PC-3 (cell line): ENCODE measurements around the gene MRPL51. TPM values are rescaled to one million over a fixed set of nuclear protein-coding genes. Genes with fewer than 3 reads are reported as not detected.
"Not testable (repeated sequence)": the region's sequence is repeated elsewhere in the genome, so short reads cannot be mapped to it uniquely, and the experiment has no call there.

Experiments
- ATAC-seq: fragments of 200-7000 bp; cut with Tn5 transposase; 2 replicates; pipeline ENCODE4 v1.9.1; 2020; ENCODE audit warnings: mild to moderate bottlenecking, moderate library complexity
- BruUV-seq: library from RNA; stranded (reverse); fragments of 400-500 nt; replicated peaks from 2 replicates; lab custom pipeline; 2021; lab: Mats Ljungman, UMichigan
- CTCF ChIA-PET: fragments of 300-600 bp; sonication (Branson Sonifier 250); formaldehyde crosslinking; loops from one replicate; lab custom pipeline; 2022; ENCODE audit warnings: antibody characterized with exemption; lab: Charles Lee
- POLR2A ChIA-PET: fragments of 300-600 bp; sonication (Branson Sonifier 250); formaldehyde crosslinking; loops from one replicate; lab custom pipeline; 2022; ENCODE audit warnings: antibody characterized with exemption; ENCODE audit not compliant: unreplicated experiment; lab: Charles Lee
- DNase-seq: peaks from one replicate; pipeline ENCODE4 v3.0.0-alpha.2; 2015
- H2AFZ ChIP-seq: fragments of 300-600 bp; sonication (generic); 2 replicates; pipeline ENCODE4 v1.6.0; 2016; ENCODE audit warnings: antibody characterized with exemption, low read length
- H3F3A ChIP-seq: fragments of 300-600 bp; sonication (generic); one replicate; pipeline ENCODE4 v1.6.0; 2017; ENCODE audit warnings: antibody characterized with exemption, low read length, control low read depth, mild to moderate bottlenecking; ENCODE audit not compliant: unreplicated experiment
- H3K27ac ChIP-seq: fragments of 300-600 bp; sonication (generic); 2 replicates; pipeline ENCODE4 v1.5.1; 2016; ENCODE audit warnings: mild to moderate bottlenecking, low read length
- H3K27me3 ChIP-seq: fragments of 300-600 bp; sonication (generic); 2 replicates; pipeline ENCODE4 v1.6.1; 2016; ENCODE audit warnings: low read length, mixed read lengths
- H3K36me3 ChIP-seq: fragments of 300-600 bp; sonication (generic); 2 replicates; pipeline ENCODE4 v1.6.1; 2016; ENCODE audit warnings: low read depth, mixed run types, low read length, mixed read lengths
- H3K4me1 ChIP-seq: fragments of 300-600 bp; sonication (generic); 2 replicates; pipeline ENCODE4 v1.5.1; 2016; ENCODE audit warnings: low read length; ENCODE audit not compliant: insufficient read depth
- H3K4me2 ChIP-seq: fragments of 300-600 bp; sonication (generic); 2 replicates; pipeline ENCODE4 v1.6.0; 2016; ENCODE audit warnings: low read length
- H3K4me3 ChIP-seq: fragments of 300-600 bp; sonication (generic); 2 replicates; pipeline ENCODE4 v1.5.1; 2016; ENCODE audit warnings: mild to moderate bottlenecking, low read length, mixed read lengths
- H3K79me2 ChIP-seq: fragments of 300-600 bp; sonication (generic); 2 replicates; pipeline ENCODE4 v1.6.1; 2017; ENCODE audit warnings: low read length, mixed read lengths
- H3K9ac ChIP-seq: fragments of 300-600 bp; sonication (generic); 2 replicates; pipeline ENCODE4 v1.6.0; 2016; ENCODE audit warnings: mild to moderate bottlenecking, low read length
- H3K9me2 ChIP-seq: fragments of 300-600 bp; sonication (generic); replicated peaks from 2 replicates; pipeline ENCODE4 v1.6.1; 2016; ENCODE audit warnings: mixed run types, low read length, mixed read lengths
- H3K9me3 ChIP-seq: fragments of 300-600 bp; sonication (generic); 2 replicates; pipeline ENCODE4 v1.6.1; 2016; ENCODE audit warnings: low read length, mixed read lengths
- H4K20me1 ChIP-seq: fragments of 300-600 bp; sonication (generic); 2 replicates; pipeline ENCODE4 v1.6.1; 2016; ENCODE audit warnings: low read length, mixed read lengths
- CTCF ChIP-seq: fragments of 300-600 bp; sonication (generic); conservative IDR thresholded peaks from 2 replicates; pipeline ENCODE4 v1.5.1; 2017; ENCODE audit warnings: antibody characterized with exemption, low read depth, mild to moderate bottlenecking, low read length
- EZH2 ChIP-seq: fragments of 300-600 bp; sonication (generic); IDR thresholded peaks from one replicate; pipeline ENCODE4 v1.6.1; 2017; ENCODE audit warnings: antibody characterized with exemption, mild to moderate bottlenecking, low read length; ENCODE audit not compliant: unreplicated experiment
- EZH2phosphoT487 ChIP-seq: fragments of 300-600 bp; sonication (generic); IDR thresholded peaks from 2 replicates; pipeline ENCODE4 v1.6.1; 2018; ENCODE audit warnings: mild to moderate bottlenecking, antibody characterized with exemption, low read length, borderline replicate concordance
- intact Hi-C: fragments of 100-400 bp; cut with micrococcal nuclease; formaldehyde crosslinking; loops from 2 replicates; pipeline ENCODE4 v1.9.0; 2023
- total RNA-seq: library from RNA; depleted of rRNA; stranded (reverse); fragments of >200 nt; gene quantifications from 2 replicates; pipeline ENCODE4 v1.2.3, GENCODE V29; 2014

Gene MRPL51
- total RNA-seq, 1 experiment from 2014 or later: 157 TPM

- CTCF ChIA-PET: interaction anchor here (0.7 kb wide), 1 partner anchor 28 kb away, joined by 3 read pairs; no protein-coding TSS in a partner anchor
- no peak for TF ChIP-seq EZH2
- no peak for TF ChIP-seq EZH2phosphoT487
- TF ChIP-seq CTCF: no peak
- Histone ChIP-seq H2AFZ (peak within 1 kb of the TSS; percentile 86), H3K27me3 (no peaks in the 10 kb centered on the region), H3K4me1 (peaks cover 19% of the 10 kb centered on the region), H4K20me1 (no peaks in the 10 kb centered on the region), H3K9ac (peak within 1 kb of the TSS; percentile 96), H3K9me2 (no peaks in the 10 kb centered on the region), H3K79me2 (peaks cover 60% of the 10 kb centered on the region), H3K27ac (peak within 1 kb of the TSS; percentile 91), H3K4me3 (peak within 1 kb of the TSS; percentile 80), H3K36me3 (peaks cover 17% of the 10 kb centered on the region), H3K9me3 (no peaks in the 10 kb centered on the region), H3K4me2 (peak within 1 kb of the TSS; percentile 86), H3F3A (no peaks in the 10 kb centered on the region)
- intact Hi-C loops: loop anchor here (2.0 kb wide), 2 partner anchors 23 to 45 kb away; partner anchors contain the start of gene VAMP1
- POLR2A ChIA-PET: interaction anchor here (0.6 to 1.1 kb wide), 3 partner anchors 39 to 282 kb away, joined by 3 to 6 read pairs (median 4); no protein-coding TSS in a partner anchor
- BruUV-seq: TSS peak; percentile 83
- DNase-seq (peak; percentile 94), ATAC-seq (peak; percentile 93)
Measured at GRCh38 chr12:6493497-6494257, 615 bp upstream of the MRPL51 start, which contains the start of gene NCAPD2. TSS of gene NCAPD2 (plus strand) at chr12:6494102. CDS start at chr12:6495099, 997 bp downstream.

GRCh38 chr12:6490673-6491072, 2.4 kb downstream of the MRPL51 start:
- intact Hi-C loops, H3F3A ChIP-seq, H4K20me1 ChIP-seq, H3K36me3 ChIP-seq, H3K4me3 ChIP-seq, ATAC-seq, H3K9me3 ChIP-seq, H3K27ac ChIP-seq, H2AFZ ChIP-seq, BruUV-seq, DNase-seq, CTCF ChIA-PET, H3K9ac ChIP-seq, H3K9me2 ChIP-seq, H3K27me3 ChIP-seq, H3K4me2 ChIP-seq: not testable (repeated sequence)
- peaks cover 18% of the 10 kb centered on the region for H3K4me1 ChIP-seq
- POLR2A ChIA-PET: interaction anchor here (0.7 kb wide), 1 partner anchor 170 kb away, joined by 4 read pairs; no protein-coding TSS in a partner anchor
- H3K79me2 ChIP-seq: peaks cover 34% of the 10 kb centered on the region

- no TSS peak for BruUV-seq
- peaks cover 22% of the 10 kb centered on the region for H3K79me2 ChIP-seq
- H3K9me2 ChIP-seq: no peaks in the 10 kb centered on the region
- H3K9me3 ChIP-seq: no peaks in the 10 kb centered on the region
- no peaks in the 10 kb centered on the region; the same call in 1 of the 2 replicates for H3K36me3 ChIP-seq
- no peak for TF ChIP-seq CTCF
- no peak for TF ChIP-seq EZH2phosphoT487
- TF ChIP-seq EZH2: no peak
- no peaks in the 10 kb centered on the region for H4K20me1 ChIP-seq
- ChIA-PET CTCF (interaction anchor here (0.7 kb wide), 1 partner anchor 144 kb away, joined by 4 read pairs; no protein-coding TSS in a partner anchor), POLR2A (no interaction called here)
- H3K4me1 ChIP-seq: peaks cover 7% of the 10 kb centered on the region; the same call in 1 of the 2 replicates
- H2AFZ ChIP-seq: no peak overlapping the region
- no peak overlapping the region for H3K4me2 ChIP-seq
- ATAC-seq (no peak), DNase-seq (no peak)
- no peak overlapping the region for H3K9ac ChIP-seq
- no peaks in the 10 kb centered on the region for H3K27me3 ChIP-seq
- H3K4me3 ChIP-seq: no peak overlapping the region
- no peaks in the 10 kb centered on the region for H3F3A ChIP-seq
- H3K27ac ChIP-seq: no peak overlapping the region
- intact Hi-C loops: no loop called here
Measured at GRCh38 chr12:6489449-6489848, 3.6 kb downstream of the MRPL51 start.
